ES-I3 (cell line): ENCODE measurements around the gene C6orf62.

Source experiments
- H3K36me3 ChIP-seq: 2 replicates; pipeline ENCODE4 v1.6.1; 2013; ENCODE audit warnings: mild to moderate bottlenecking, low read length, control low read depth, moderate library complexity; ENCODE audit not compliant: insufficient read depth
- H3K4me1 ChIP-seq: 2 replicates; pipeline ENCODE4 v1.6.1; 2013; ENCODE audit warnings: mild to moderate bottlenecking, control low read depth, low read length; ENCODE audit not compliant: insufficient read depth
- H3K9ac ChIP-seq: 2 replicates; pipeline ENCODE4 v1.6.1; 2013; ENCODE audit warnings: low read depth, mild to moderate bottlenecking, low read length, moderate library complexity
- H3K9me3 ChIP-seq: 2 replicates; pipeline ENCODE4 v1.6.1; 2013; ENCODE audit warnings: mild to moderate bottlenecking, low read length, moderate library complexity; ENCODE audit not compliant: control insufficient read depth, insufficient read depth

Gene C6orf62

GRCh38 chr6:24660105-24660504 lies 58.8 kb downstream of the C6orf62 start:
- Histone ChIP-seq H3K36me3 (peaks cover 13% of the 10 kb centered on the region; the same call in 1 of the 2 replicates), H3K9me3 (no peaks in the 10 kb centered on the region), H3K4me1 (peaks cover 17% of the 10 kb centered on the region), H3K9ac (no peak overlapping the region)

- Histone ChIP-seq H3K9ac (no peak overlapping the region), H3K9me3 (no peaks in the 10 kb centered on the region), H3K36me3 (peaks cover 9% of the 10 kb centered on the region; the same call in 1 of the 2 replicates), H3K4me1 (peaks cover 17% of the 10 kb centered on the region)
Observed at GRCh38 chr6:24659561-24659960, 59.4 kb downstream of the C6orf62 start.

- H3K9ac ChIP-seq: no peak overlapping the region
- no peaks in the 10 kb centered on the region for H3K9me3 ChIP-seq
- H3K4me1 ChIP-seq: peaks cover 17% of the 10 kb centered on the region
- peaks cover 7% of the 10 kb centered on the region; the same call in 1 of the 2 replicates for H3K36me3 ChIP-seq
Observed at GRCh38 chr6:24658573-24659560, 60.1 kb downstream of the C6orf62 start.

GRCh38 chr6:24655215-24655614 lies 63.7 kb downstream of the C6orf62 start:
- H3K36me3 ChIP-seq: peaks cover 14% of the 10 kb centered on the region

More at GRCh38 chr6:24655215-24655614, 63.7 kb downstream of the C6orf62 start:
- peaks cover 16% of the 10 kb centered on the region for H3K4me1 ChIP-seq
- no peak overlapping the region for H3K9ac ChIP-seq
- no peaks in the 10 kb centered on the region for H3K9me3 ChIP-seq
